Measurements from ENCODE around the gene ARHGAP5. TPM values are rescaled to one million over a fixed set of nuclear protein-coding genes. Genes with fewer than 3 reads are reported as not detected.
A peak's percentile ranks its signal among the peaks of the same experiment; 100 is the strongest.

ARHGAP5 gene
- total and polyA plus RNA-seq, 9 of the 15 experiments (the other 6 are each of a cell fraction or from before 2014, with no cell fraction given), result 3.1 to 21.8 (median 12.1) TPM

DNA sequence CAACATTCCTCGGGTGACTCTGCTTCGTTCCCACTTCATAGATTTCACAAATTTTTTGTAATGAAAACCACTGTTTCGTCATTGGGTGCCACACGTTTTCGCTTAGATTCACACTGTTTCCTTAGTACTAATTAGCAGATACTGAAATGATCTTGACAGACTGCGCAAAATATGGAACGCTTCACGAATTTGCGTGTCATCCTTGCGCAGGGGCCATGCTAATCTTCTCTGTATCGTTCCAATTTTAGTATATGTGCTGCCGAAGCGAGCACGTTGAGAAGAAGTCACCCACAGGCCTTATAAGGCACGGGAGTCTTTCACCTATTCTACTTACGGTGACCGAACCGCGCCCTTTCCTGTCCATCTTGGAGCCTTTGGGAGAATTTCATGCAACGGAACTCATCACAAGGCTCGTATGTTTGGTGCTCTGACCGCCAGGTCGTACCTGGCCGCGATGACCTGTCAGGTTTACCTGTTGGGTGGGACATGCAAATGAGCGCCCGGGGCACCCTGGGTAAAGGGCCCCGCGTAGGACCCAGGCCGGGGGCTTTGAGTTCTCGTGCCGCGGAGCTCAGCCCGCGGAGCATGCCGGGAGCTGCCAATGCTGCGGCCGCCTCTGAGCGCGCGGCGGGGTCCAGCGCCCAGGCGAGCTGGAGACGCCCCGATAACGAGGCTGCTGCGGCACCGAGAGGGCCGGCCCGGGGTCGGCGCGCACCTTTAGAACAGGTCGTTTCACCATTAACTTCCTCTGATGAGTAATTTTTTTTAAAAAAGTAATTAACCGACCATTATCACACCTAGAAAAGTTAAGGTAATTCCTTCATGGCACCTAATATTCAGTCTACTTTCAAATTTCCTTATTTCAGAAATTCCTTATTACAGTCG is 126.1 kb downstream of the ARHGAP5 start, which contains the start of gene RNU6-8 (continued):
- TF ChIP-seq, protein P1, sequence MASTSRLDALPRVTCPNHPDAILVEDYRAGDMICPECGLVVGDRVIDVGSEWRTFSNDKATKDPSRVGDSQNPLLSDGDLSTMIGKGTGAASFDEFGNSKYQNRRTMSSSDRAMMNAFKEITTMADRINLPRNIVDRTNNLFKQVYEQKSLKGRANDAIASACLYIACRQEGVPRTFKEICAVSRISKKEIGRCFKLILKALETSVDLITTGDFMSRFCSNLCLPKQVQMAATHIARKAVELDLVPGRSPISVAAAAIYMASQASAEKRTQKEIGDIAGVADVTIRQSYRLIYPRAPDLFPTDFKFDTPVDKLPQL (IDR thresholded peaks at IDR 0.05; ENCODE audit: extremely low read depth, insufficient read length), result no peak
- TF ChIP-seq XRCC4 (IDR thresholded peaks at IDR 0.05; ENCODE audit: extremely low read depth, insufficient read depth, insufficient read length) (no peak), ZNF146 (CRISPR knock-in tag; IDR thresholded peaks at IDR 0.05; ENCODE audit: unreplicated experiment) (no peak), ZKSCAN3 (CRISPR knock-in tag; IDR thresholded peaks at IDR 0.05) (no peak), MCM3 (IDR thresholded peaks at IDR 0.05) (no peak), HDAC2 (IDR thresholded peaks at IDR 0.05) (peak; percentile 40; the same call in 1 of the 2 replicates), ZSCAN32 (CRISPR knock-in tag; IDR thresholded peaks at IDR 0.05) (no peak), NONO (IDR thresholded peaks at IDR 0.05; ENCODE audit: low read depth in 2 of 2, low read length in 1 of 2) (peak in 1 of 2 experiments; percentile 32; a peak in 1 of 4 replicates), POLR3A (IDR thresholded peaks at IDR 0.05; ENCODE audit: borderline replicate concordance, extremely low read depth, insufficient read depth, insufficient read length) (peak; percentile 80), STAT5A (IDR thresholded peaks at IDR 0.05; ENCODE audit: borderline replicate concordance, low read length) (no peak), NFE2 (IDR thresholded peaks at IDR 0.05; ENCODE audit: low read depth) (peak; percentile 54), ZNF3 (CRISPR knock-in tag; IDR thresholded peaks at IDR 0.05) (no peak), TBL1XR1 (IDR thresholded peaks at IDR 0.05; ENCODE audit: low read length in 2 of 2) (no peak; a peak in 1 of 4 replicates), GTF2F1 (IDR thresholded peaks at IDR 0.05; ENCODE audit: low read depth, low read length) (no peak), ZBED1 (IDR thresholded peaks at IDR 0.05) (no peak)
- TF ChIP-seq, protein P2, sequence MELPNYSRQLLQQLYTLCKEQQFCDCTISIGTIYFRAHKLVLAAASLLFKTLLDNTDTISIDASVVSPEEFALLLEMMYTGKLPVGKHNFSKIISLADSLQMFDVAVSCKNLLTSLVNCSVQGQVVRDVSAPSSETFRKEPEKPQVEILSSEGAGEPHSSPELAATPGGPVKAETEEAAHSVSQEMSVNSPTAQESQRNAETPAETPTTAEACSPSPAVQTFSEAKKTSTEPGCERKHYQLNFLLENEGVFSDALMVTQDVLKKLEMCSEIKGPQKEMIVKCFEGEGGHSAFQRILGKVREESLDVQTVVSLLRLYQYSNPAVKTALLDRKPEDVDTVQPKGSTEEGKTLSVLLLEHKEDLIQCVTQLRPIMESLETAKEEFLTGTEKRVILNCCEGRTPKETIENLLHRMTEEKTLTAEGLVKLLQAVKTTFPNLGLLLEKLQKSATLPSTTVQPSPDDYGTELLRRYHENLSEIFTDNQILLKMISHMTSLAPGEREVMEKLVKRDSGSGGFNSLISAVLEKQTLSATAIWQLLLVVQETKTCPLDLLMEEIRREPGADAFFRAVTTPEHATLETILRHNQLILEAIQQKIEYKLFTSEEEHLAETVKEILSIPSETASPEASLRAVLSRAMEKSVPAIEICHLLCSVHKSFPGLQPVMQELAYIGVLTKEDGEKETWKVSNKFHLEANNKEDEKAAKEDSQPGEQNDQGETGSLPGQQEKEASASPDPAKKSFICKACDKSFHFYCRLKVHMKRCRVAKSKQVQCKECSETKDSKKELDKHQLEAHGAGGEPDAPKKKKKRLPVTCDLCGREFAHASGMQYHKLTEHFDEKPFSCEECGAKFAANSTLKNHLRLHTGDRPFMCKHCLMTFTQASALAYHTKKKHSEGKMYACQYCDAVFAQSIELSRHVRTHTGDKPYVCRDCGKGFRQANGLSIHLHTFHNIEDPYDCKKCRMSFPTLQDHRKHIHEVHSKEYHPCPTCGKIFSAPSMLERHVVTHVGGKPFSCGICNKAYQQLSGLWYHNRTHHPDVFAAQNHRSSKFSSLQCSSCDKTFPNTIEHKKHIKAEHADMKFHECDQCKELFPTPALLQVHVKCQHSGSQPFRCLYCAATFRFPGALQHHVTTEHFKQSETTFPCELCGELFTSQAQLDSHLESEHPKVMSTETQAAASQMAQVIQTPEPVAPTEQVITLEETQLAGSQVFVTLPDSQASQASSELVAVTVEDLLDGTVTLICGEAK (IDR thresholded peaks at IDR 0.05), result peak; percentile 80
- TF ChIP-seq, protein P2 (CRISPR knock-in tag; IDR thresholded peaks at IDR 0.05), result no peak
- TF ChIP-seq, protein P3, sequence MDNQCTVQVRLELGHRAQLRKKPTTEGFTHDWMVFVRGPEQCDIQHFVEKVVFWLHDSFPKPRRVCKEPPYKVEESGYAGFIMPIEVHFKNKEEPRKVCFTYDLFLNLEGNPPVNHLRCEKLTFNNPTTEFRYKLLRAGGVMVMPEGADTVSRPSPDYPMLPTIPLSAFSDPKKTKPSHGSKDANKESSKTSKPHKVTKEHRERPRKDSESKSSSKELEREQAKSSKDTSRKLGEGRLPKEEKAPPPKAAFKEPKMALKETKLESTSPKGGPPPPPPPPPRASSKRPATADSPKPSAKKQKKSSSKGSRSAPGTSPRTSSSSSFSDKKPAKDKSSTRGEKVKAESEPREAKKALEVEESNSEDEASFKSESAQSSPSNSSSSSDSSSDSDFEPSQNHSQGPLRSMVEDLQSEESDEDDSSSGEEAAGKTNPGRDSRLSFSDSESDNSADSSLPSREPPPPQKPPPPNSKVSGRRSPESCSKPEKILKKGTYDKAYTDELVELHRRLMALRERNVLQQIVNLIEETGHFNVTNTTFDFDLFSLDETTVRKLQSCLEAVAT (IDR thresholded peaks at IDR 0.05), result no peak

Data from K562 (cell line).